H1 (cell line): ENCODE measurements around the gene PRRX2. TPM values are rescaled to one million over a fixed set of nuclear protein-coding genes. Genes with fewer than 3 reads are reported as not detected.

Experiments
- CTCF ChIA-PET: fragments of 300-600 bp; sonication (Branson Sonifier 250); formaldehyde crosslinking; loops from one replicate; lab custom pipeline; 2021; ENCODE audit not compliant: partially characterized antibody; lab: Charles Lee
- POLR2A ChIA-PET: fragments of 300-600 bp; sonication (Branson Sonifier 250); formaldehyde crosslinking; loops from one replicate; lab custom pipeline; 2021; ENCODE audit warnings: inconsistent platforms; ENCODE audit not compliant: partially characterized antibody; lab: Charles Lee
- DNase-seq, 2 experiments: peaks; one replicate each; pipeline versions ENCODE4 v3.0.0 to v3.0.0-alpha.2; 2010 to 2022; ENCODE audit warnings: low spot score in 2 of 2, low read depth in 1 of 2, mixed read lengths in 1 of 2
- FAIRE-seq: peaks from 2 replicates; lab custom pipeline; 2011; peaks lifted over from hg19 to GRCh38; lab: Jason Lieb, UNC
- H2AFZ ChIP-seq: 2 replicates; pipeline ENCODE4 v1.8.1; 2012; ENCODE audit warnings: low read length, inconsistent platforms
- H2AK5ac ChIP-seq: 2 replicates; pipeline ENCODE4 v1.6.1; 2013; ENCODE audit warnings: low read depth, low read length
- H2BK120ac ChIP-seq: replicated peaks from 2 replicates; pipeline ENCODE3; 2013; ENCODE audit warnings: low read depth, low read length, inconsistent platforms
- H2BK12ac ChIP-seq: 2 replicates; pipeline ENCODE4 v1.6.1; 2013; ENCODE audit warnings: low read depth, low read length
- H2BK15ac ChIP-seq: 2 replicates; pipeline ENCODE4 v1.6.1; 2013; ENCODE audit warnings: low read length
- H2BK20ac ChIP-seq: 2 replicates; pipeline ENCODE4 v1.6.1; 2013; ENCODE audit warnings: low read length
- H2BK5ac ChIP-seq: 2 replicates; pipeline ENCODE4 v1.6.1; 2013; ENCODE audit warnings: low read depth, low read length
- H3K14ac ChIP-seq: 2 replicates; pipeline ENCODE4 v1.6.1; 2013; ENCODE audit warnings: inconsistent platforms; ENCODE audit not compliant: insufficient read length
- H3K18ac ChIP-seq: 2 replicates; pipeline ENCODE4 v1.6.1; 2013; ENCODE audit warnings: low read length; ENCODE audit errors: extremely low read depth
- H3K23ac ChIP-seq: 2 replicates; pipeline ENCODE4 v1.6.1; 2013; ENCODE audit warnings: inconsistent platforms; ENCODE audit not compliant: insufficient read length
- H3K23me2 ChIP-seq: 2 replicates; pipeline ENCODE4 v1.6.1; 2013; ENCODE audit warnings: low read depth, low read length
- H3K27ac ChIP-seq: 2 replicates; pipeline ENCODE4 v1.6.1; 2011; ENCODE audit warnings: low read depth, low read length, inconsistent platforms
- H3K27me3 ChIP-seq, 4 experiments: replicated peaks in 1 of 4; 1 replicate in 1 of 4; 2 replicates in 3 of 4; pipeline versions ENCODE4 v1.6.1 to v1.8.1; 2011 to 2013; ENCODE audit warnings: low read length in 3 of 4, mild to moderate bottlenecking in 3 of 4, inconsistent platforms in 2 of 4, mixed read lengths in 2 of 4, moderate library complexity in 1 of 4; ENCODE audit not compliant: control insufficient read depth in 3 of 4, insufficient read depth in 3 of 4; ENCODE audit errors: extremely low read depth in 1 of 4
- H3K36me3 ChIP-seq, 4 experiments: 2 replicates each; pipeline versions ENCODE4 v1.6.1 to v1.8.1; 2011 to 2013; ENCODE audit warnings: mild to moderate bottlenecking in 4 of 4, low read length in 3 of 4, moderate library complexity in 2 of 4, control low read depth in 1 of 4, inconsistent platforms in 1 of 4; ENCODE audit not compliant: insufficient read depth in 4 of 4, control insufficient read depth in 2 of 4
- H3K4ac ChIP-seq: replicated peaks from 2 replicates; pipeline ENCODE3; 2013; ENCODE audit warnings: low read length, low read depth, mixed read lengths, inconsistent platforms; ENCODE audit not compliant: insufficient read length
- H3K4me1 ChIP-seq, 4 experiments: replicated peaks in 1 of 4; 1 replicate in 1 of 4; 2 replicates in 3 of 4; pipeline versions ENCODE4 v1.6.1 to v1.8.1; 2011 to 2013; ENCODE audit warnings: low read length in 3 of 4, inconsistent platforms in 2 of 4, mixed read lengths in 1 of 4; ENCODE audit not compliant: insufficient read depth in 4 of 4, control insufficient read depth in 3 of 4
- H3K4me2 ChIP-seq, 2 experiments: 2 replicates each; pipeline versions ENCODE4 v1.6.1 to v1.8.1; 2011 to 2013; ENCODE audit warnings: low read depth in 2 of 2, low read length in 2 of 2, control low read depth in 1 of 2, inconsistent platforms in 1 of 2, mild to moderate bottlenecking in 1 of 2; ENCODE audit not compliant: insufficient read depth in 1 of 2
- H3K4me3 ChIP-seq, 4 experiments: fragments of 200-600, 300-600 bp in 1 of 4; sonication (generic), shearing (Covaris generic), sonication (Bioruptor Twin) in 1 of 4; 2 replicates each; pipeline versions ENCODE4 v1.5.1 to v1.8.1; 2011 to 2016; ENCODE audit warnings: low read length in 4 of 4, low read depth in 3 of 4, control low read depth in 2 of 4, inconsistent platforms in 2 of 4, mild to moderate bottlenecking in 2 of 4, mixed read lengths in 1 of 4, moderate library complexity in 1 of 4; ENCODE audit not compliant: insufficient read depth in 2 of 4; ENCODE audit errors: extremely low read depth in 1 of 4
- H3K56ac ChIP-seq: replicated peaks from 2 replicates; pipeline ENCODE3; 2013; ENCODE audit warnings: low read depth, mild to moderate bottlenecking, mixed read lengths, low read length, inconsistent platforms; ENCODE audit not compliant: insufficient read length
- H3K79me1 ChIP-seq: 2 replicates; pipeline ENCODE4 v1.6.1; 2013; ENCODE audit warnings: low read depth, low read length, control low read depth
- H3K79me2 ChIP-seq, 2 experiments: 2 replicates each; pipeline versions ENCODE4 v1.6.1 to v1.8.1; 2012 to 2013; ENCODE audit warnings: low read length in 2 of 2, mild to moderate bottlenecking in 2 of 2, inconsistent platforms in 1 of 2; ENCODE audit not compliant: insufficient read depth in 2 of 2, control insufficient read depth in 1 of 2
- H3K9ac ChIP-seq, 4 experiments: replicated peaks in 1 of 4; 1 replicate in 1 of 4; 2 replicates in 3 of 4; pipeline versions ENCODE4 v1.6.1 to v1.8.1; 2011 to 2013; ENCODE audit warnings: low read depth in 3 of 4, low read length in 3 of 4, control low read depth in 2 of 4, mild to moderate bottlenecking in 2 of 4, moderate library complexity in 2 of 4, inconsistent platforms in 1 of 4; ENCODE audit errors: extremely low read depth in 1 of 4
- H3K9me3 ChIP-seq, 2 experiments: 2 replicates each; pipeline versions ENCODE4 v1.6.1 to v1.8.1; 2012 to 2013; ENCODE audit warnings: mild to moderate bottlenecking in 2 of 2, moderate library complexity in 2 of 2, control low read depth in 1 of 2, inconsistent platforms in 1 of 2, low read depth in 1 of 2, low read length in 1 of 2, mixed read lengths in 1 of 2; ENCODE audit not compliant: insufficient read depth in 2 of 2
- H4K20me1 ChIP-seq, 2 experiments: replicated peaks in 1 of 2; 2 replicates each; pipeline versions ENCODE3 to v1.8.1; 2011 to 2013; ENCODE audit warnings: inconsistent platforms in 2 of 2, low read length in 2 of 2, mild to moderate bottlenecking in 1 of 2; ENCODE audit not compliant: insufficient read depth in 2 of 2, control insufficient read depth in 1 of 2
- H4K5ac ChIP-seq: 2 replicates; pipeline ENCODE4 v1.6.1; 2013; ENCODE audit warnings: low read length, low read depth, mixed read lengths, inconsistent platforms; ENCODE audit not compliant: insufficient read length
- H4K8ac ChIP-seq: 2 replicates; pipeline ENCODE4 v1.8.0; 2013; ENCODE audit warnings: mild to moderate bottlenecking, moderate library complexity, low read length, inconsistent platforms; ENCODE audit not compliant: insufficient read depth; ENCODE audit errors: extremely low read depth
- H4K91ac ChIP-seq: replicated peaks from 2 replicates; pipeline ENCODE3; 2013; ENCODE audit warnings: low read length, mixed read lengths, inconsistent platforms; ENCODE audit not compliant: insufficient read length
- ASH2L ChIP-seq: fragments of 200-600, 300-600 bp; sonication (generic); IDR thresholded peaks from one replicate; pipeline ENCODE4 v1.7.1; 2017; ENCODE audit warnings: low read length
- BRCA1 ChIP-seq: IDR thresholded peaks from 2 replicates; pipeline ENCODE4 v1.6.1; 2012; ENCODE audit warnings: low read depth, low read length, improper control_type of control experiment
- EP300 ChIP-seq, 2 experiments: IDR thresholded peaks; 1 replicate in 1 of 2; 2 replicates in 1 of 2; pipeline ENCODE4 v1.6.1; 2011 to 2012; ENCODE audit warnings: low read depth in 2 of 2, low read length in 2 of 2, mild to moderate bottlenecking in 2 of 2, borderline replicate concordance in 1 of 2, inconsistent platforms in 1 of 2, moderate library complexity in 1 of 2
- EZH2 ChIP-seq: fragments of 200-600 bp; sonication (generic); IDR thresholded peaks from 2 replicates; pipeline ENCODE4 v1.7.1; 2012; ENCODE audit warnings: low read depth, mild to moderate bottlenecking, moderate library complexity, low read length, inconsistent platforms; ENCODE audit not compliant: severe bottlenecking
- GTF2F1 ChIP-seq: IDR thresholded peaks from 2 replicates; pipeline ENCODE4 v1.6.1; 2012; ENCODE audit warnings: low read depth, low read length, improper control_type of control experiment, borderline replicate concordance
- HDAC6 ChIP-seq: IDR thresholded peaks from one replicate; pipeline ENCODE4 v1.7.1; 2012; ENCODE audit warnings: low read depth, mild to moderate bottlenecking, inconsistent platforms, low read length, moderate library complexity
- KDM5A ChIP-seq: fragments of 200-600 bp; IDR thresholded peaks from 2 replicates; pipeline ENCODE4 v1.7.1; 2012; ENCODE audit warnings: mild to moderate bottlenecking, low read length, inconsistent platforms, mixed read lengths
- RFX5 ChIP-seq: IDR thresholded peaks from 2 replicates; pipeline ENCODE4 v1.6.1; 2011; ENCODE audit warnings: low read depth, low read length, improper control_type of control experiment, borderline replicate concordance
- RNF2 ChIP-seq: fragments of 200-900, 300-1000 bp; sonication (generic); IDR thresholded peaks from 2 replicates; pipeline ENCODE4 v1.7.1; 2016; ENCODE audit warnings: borderline replicate concordance, low read depth, mild to moderate bottlenecking, antibody characterized with exemption, low read length; ENCODE audit not compliant: poor library complexity, severe bottlenecking; ENCODE audit errors: missing control alignments
- SP4 ChIP-seq: IDR thresholded peaks from 2 replicates; pipeline ENCODE4 v1.6.1; 2012; ENCODE audit warnings: low read length, inconsistent platforms
- TAF7 ChIP-seq: optimal IDR thresholded peaks from 2 replicates; pipeline ENCODE3; 2011; ENCODE audit warnings: low read depth, mild to moderate bottlenecking, inconsistent platforms, low read length, moderate library complexity, borderline replicate concordance
- YY1 ChIP-seq: IDR thresholded peaks from 2 replicates; pipeline ENCODE4 v1.6.1; 2011; ENCODE audit warnings: low read depth, mild to moderate bottlenecking, low read length
- WGBS, 2 experiments: shearing (Covaris generic) in 1 of 2; methylation state at CpG; one replicate each; pipeline versions ENCODE4 v1.1.6 to v1.1.7; 2013 to 2015; ENCODE audit warnings: low lambda C conversion rate in 2 of 2, mixed read lengths in 2 of 2, inconsistent platforms in 1 of 2, low coverage in 1 of 2, missing lambda C conversion rate in 1 of 2; ENCODE audit not compliant: insufficient replicate concordance in 2 of 2, insufficient coverage in 1 of 2, insufficient read length in 1 of 2; ENCODE audit errors: extremely low coverage in 1 of 2, missing lambda C conversion rate in 1 of 2; 5-methylcytosine and 5-hydroxymethylcytosine counted together
- polyA plus RNA-seq, 7 experiments: library from polyadenylated mRNA; depleted of rRNA in 3 of 7; stranded (reverse) in 5 of 7; unstranded in 2 of 7; fragments of >200 nt in 5 of 7; fragments of 200-250 nt in 2 of 7; gene quantifications; 1 replicate in 5 of 7; 2 replicates in 1 of 7; 4 replicates in 1 of 7; pipeline versions ENCODE4 v1.2.1 to v1.2.3, GENCODE V29; 2011 to 2013; ENCODE audit warnings: missing spikeins in 2 of 7, mixed read lengths in 2 of 7
- total RNA-seq: library from RNA; stranded (reverse); fragmentation: NEBNext Ultra II Directional; extraction: Animal tissue kit (Norgen Biotek cat#: 25700); gene quantifications from 2 replicates; pipeline ENCODE4 v1.2.1, GENCODE V29; 2021

PRRX2 gene
- total and polyA plus RNA-seq, 2 of the 8 experiments (the other 6 are each of a cell fraction or from before 2014, with no cell fraction given), result 5.8 to 9.2 TPM

DNA sequence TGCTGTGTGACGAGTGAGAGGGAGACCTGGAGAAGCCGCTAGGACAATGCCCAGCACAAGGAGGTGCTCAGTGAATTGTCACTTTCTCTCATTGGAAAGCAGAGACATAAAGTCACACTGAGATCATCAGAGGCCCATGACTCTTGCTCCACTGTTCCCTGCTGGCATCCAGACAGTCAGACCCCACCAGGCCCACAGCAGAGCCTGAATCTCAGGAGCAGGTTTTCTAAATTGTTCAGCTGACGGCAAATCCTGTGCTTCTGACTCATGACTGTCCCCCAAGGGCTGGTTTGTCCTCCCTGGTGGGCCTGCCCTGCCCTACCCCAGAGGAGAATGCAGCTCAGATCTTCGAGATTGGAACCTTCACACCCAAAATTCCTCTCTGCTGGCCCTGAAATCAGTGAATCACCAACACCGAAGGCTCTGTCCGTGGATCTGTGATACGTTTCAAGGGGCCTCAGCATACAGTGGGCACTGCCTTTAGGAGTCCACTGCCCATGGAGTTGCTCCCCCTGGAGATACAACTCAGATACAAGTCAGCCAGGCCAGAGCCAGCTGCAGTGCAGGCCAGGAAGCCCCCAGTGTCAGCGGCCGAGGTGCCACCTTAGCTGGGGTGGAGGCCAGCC is 84.7 kb downstream of the PRRX2 start:
- Histone ChIP-seq H3K4me3 (no peak overlapping the region), H3K23ac (no peak overlapping the region), H3K18ac (no peak overlapping the region), H3K27ac (no peak overlapping the region), H3K36me3 (no peaks in the 10 kb centered on the region), H4K91ac (no peak overlapping the region), H3K4ac (no peak overlapping the region), H3K27me3 (no peaks in the 10 kb centered on the region; a peak in 1 of 7 replicates), H2BK20ac (no peak overlapping the region), H2AFZ (no peak overlapping the region), H3K56ac (no peak overlapping the region), H3K4me2 (no peak overlapping the region), H3K9me3 (no peaks in the 10 kb centered on the region), H2AK5ac (no peak overlapping the region), H4K20me1 (no peaks in the 10 kb centered on the region), H3K14ac (no peak overlapping the region), H2BK12ac (no peak overlapping the region), H3K79me1 (no peaks in the 10 kb centered on the region), H4K5ac (no peak overlapping the region), H2BK15ac (no peak overlapping the region), H3K23me2 (no peaks in the 10 kb centered on the region), H2BK120ac (no peak overlapping the region), H3K79me2 (no peaks in the 10 kb centered on the region), H4K8ac (no peak overlapping the region), H3K4me1 (peaks cover 0 to 12% (median 11%) of the 10 kb centered on the region in 4 experiments; a peak in 5 of 7 replicates), H2BK5ac (no peak overlapping the region), H3K9ac (no peak overlapping the region)
- CTCF ChIA-PET, result interaction anchor here (0.9 to 6.4 kb wide), 13 partner anchors 8 to 618 kb away, joined by 3 to 49 read pairs (median 6); no protein-coding TSS in a partner anchor
- WGBS, 2 experiments, result 94% methylated on average over 9 of the region's 9 CpGs; no CpG with 5 or more reads in 1 of the 2 experiments
- POLR2A ChIA-PET, result interaction anchor here (1.1 to 1.7 kb wide), 2 partner anchors 10 to 12 kb away, joined by 4 read pairs; no protein-coding TSS in a partner anchor
- DNase-seq (no peak), FAIRE-seq (no peak)
- TF ChIP-seq RFX5 (no peak), HDAC6 (no peak), BRCA1 (no peak), SP4 (no peak), TAF7 (no peak), EP300 (IDR thresholded peaks at IDR 0.05; ENCODE audit: borderline replicate concordance in 1 of 2, low read depth in 2 of 2, low read length in 2 of 2) (no peak), ASH2L (no peak), EZH2 (no peak), RNF2 (no peak), YY1 (no peak), KDM5A (no peak), GTF2F1 (no peak)
